ENCODE measurements around the gene PIEZO2. TPM values are rescaled to one million over a fixed set of nuclear protein-coding genes. Genes with fewer than 3 reads are reported as not detected.

PIEZO2 gene
- total RNA-seq, 1 donor from 2014 or later = 20.4 TPM

DNA sequence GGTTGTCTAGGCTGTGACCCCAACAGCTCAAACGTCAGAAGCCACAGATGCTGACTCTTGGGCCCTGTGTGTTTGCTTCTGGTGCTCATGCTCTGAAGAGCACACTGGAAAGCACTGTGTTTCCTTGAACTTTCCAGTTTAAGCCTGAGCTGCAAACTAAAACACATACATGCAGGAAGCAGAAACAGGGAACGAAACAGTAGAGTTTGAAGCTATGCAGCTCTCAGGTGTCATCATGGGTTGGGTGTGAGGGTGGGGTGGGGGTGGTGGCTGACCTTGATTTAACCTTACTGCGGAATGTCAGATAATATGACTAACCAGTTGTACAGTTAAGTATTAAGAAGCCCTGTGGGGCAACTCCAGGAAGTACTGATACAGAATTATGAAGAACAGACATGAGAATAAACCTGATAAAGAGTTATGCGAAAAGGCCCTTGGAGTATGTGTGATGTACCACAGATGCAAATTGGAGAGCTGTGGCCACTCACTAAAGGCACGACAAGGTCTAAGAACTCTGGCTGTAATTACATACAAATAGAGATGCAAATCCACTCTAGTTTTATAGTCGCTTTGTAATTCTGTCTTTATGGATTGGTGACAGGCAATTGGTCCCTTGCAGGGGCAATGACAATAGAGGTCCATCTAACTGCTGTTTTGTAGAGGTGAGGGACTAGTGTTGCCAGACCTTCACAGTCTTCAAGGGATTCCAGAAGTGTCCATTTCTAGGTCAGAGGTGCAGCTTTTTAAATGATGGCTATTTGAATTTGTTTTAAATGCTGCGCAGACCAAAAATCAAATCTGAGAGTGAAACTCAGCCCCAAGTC, 350.4 kb downstream of the PIEZO2 start:
- ATAC-seq (peak; percentile 80), DNase-seq (no peak)
- Histone ChIP-seq H3K9me3 (no peaks in the 10 kb centered on the region), H3K4me1 (no peaks in the 10 kb centered on the region), H3K27me3 (no peaks in the 10 kb centered on the region), H3K36me3 (no peaks in the 10 kb centered on the region), H3K4me3 (no peak overlapping the region), H3K27ac (no peak overlapping the region)
- TF ChIP-seq, protein P1, sequence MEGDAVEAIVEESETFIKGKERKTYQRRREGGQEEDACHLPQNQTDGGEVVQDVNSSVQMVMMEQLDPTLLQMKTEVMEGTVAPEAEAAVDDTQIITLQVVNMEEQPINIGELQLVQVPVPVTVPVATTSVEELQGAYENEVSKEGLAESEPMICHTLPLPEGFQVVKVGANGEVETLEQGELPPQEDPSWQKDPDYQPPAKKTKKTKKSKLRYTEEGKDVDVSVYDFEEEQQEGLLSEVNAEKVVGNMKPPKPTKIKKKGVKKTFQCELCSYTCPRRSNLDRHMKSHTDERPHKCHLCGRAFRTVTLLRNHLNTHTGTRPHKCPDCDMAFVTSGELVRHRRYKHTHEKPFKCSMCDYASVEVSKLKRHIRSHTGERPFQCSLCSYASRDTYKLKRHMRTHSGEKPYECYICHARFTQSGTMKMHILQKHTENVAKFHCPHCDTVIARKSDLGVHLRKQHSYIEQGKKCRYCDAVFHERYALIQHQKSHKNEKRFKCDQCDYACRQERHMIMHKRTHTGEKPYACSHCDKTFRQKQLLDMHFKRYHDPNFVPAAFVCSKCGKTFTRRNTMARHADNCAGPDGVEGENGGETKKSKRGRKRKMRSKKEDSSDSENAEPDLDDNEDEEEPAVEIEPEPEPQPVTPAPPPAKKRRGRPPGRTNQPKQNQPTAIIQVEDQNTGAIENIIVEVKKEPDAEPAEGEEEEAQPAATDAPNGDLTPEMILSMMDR (IDR thresholded peaks at IDR 0.05) = no peak
- intact Hi-C loops (cut with DNase I) = no loop called here

DNA sequence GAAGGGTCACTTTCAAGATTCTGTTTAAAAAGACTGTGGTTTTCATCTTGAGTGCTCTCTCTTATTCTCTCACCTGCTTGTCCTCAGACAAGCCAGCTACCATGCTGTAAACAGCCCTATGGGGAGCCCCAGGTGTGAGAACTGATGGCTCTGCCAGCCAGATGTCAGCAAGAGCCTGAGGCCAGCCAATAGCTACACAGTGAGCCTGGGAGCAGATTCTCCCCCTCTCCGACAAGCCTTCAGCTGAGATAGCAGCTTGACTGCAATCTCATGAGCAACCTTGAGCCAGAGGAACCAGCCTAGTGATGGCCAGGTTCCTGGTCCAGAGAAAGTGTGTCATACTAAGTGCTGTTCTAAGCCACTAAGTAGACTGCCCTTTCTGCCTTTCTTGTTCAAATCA, 351.5 kb downstream of the PIEZO2 start:
- TF ChIP-seq, protein P1 (IDR thresholded peaks at IDR 0.05) = no peak
- Histone ChIP-seq H3K4me1 (no peaks in the 10 kb centered on the region), H3K4me3 (no peak overlapping the region), H3K36me3 (no peaks in the 10 kb centered on the region), H3K27ac (no peak overlapping the region), H3K27me3 (no peaks in the 10 kb centered on the region), H3K9me3 (no peaks in the 10 kb centered on the region)
- no peak for DNase-seq
- no peak for ATAC-seq
- intact Hi-C loops (cut with DNase I) = no loop called here

DNA sequence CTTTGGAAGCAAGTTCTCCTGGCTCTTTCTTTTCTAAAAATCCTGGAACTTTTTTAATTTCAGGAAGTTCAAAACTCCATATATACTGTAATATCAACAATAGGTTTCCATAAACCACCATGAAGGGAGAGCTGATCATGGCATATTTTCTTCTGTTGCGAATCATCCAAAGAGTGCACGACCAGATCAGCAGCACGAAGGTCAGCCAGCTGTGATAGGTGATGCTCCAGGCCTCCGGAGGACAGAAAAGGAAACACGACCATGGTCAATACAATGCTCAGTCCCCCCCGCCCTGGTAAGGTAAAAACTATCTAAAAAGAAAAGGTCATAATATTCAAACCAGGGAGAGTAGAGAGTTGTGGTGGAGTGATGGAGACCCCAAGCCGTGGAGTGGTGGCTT, 354.6 kb downstream of the PIEZO2 start:
- H3K4me1 ChIP-seq = peaks cover 5% of the 10 kb centered on the region
- ATAC-seq (no peak), DNase-seq (no peak)
- TF ChIP-seq, protein P1 (IDR thresholded peaks at IDR 0.05) = no peak
- H3K36me3 ChIP-seq = no peaks in the 10 kb centered on the region
- no peaks in the 10 kb centered on the region for H3K27me3 ChIP-seq
- intact Hi-C loops (cut with DNase I) = no loop called here
- H3K4me3 ChIP-seq = no peak overlapping the region
- H3K27ac ChIP-seq = no peak overlapping the region
- H3K9me3 ChIP-seq = no peaks in the 10 kb centered on the region

DNA sequence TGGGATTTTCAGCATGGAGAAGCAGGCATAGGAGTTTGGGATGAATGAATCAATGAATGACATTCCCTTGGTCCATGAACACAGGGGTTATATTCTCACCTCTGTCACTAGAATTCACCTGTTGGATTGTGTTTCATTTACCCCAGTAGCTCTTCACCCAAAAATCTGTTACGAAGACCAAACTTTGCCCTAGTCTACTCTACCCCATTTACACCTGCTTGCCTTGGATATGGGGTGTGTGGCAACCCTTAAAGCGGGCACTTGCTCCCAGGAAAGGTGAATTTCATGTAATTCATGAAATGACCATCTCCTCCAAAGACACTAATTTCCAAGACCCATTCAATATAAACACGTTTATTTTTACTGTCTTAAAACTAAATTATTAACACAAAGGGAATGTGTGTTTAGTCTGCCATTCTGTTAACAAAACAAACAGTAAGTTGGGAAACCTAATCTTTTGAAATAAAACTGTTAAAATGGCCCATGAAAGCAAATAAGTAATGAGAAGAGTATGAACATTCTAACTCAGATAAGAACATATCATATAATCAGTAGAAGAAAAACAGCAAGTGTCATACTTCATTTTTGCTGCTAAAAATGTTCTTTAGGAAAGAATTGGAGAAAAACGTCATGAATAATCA, 355.5 kb downstream of the PIEZO2 start:
- H3K4me1 ChIP-seq = peaks cover 5% of the 10 kb centered on the region
- no peak overlapping the region for H3K27ac ChIP-seq
- TF ChIP-seq, protein P1 (IDR thresholded peaks at IDR 0.05) = no peak
- no peak overlapping the region for H3K4me3 ChIP-seq
- intact Hi-C loops (cut with DNase I) = no loop called here
- DNase-seq = no peak
- H3K36me3 ChIP-seq = no peaks in the 10 kb centered on the region
- H3K27me3 ChIP-seq = no peaks in the 10 kb centered on the region
- ATAC-seq = no peak
- no peaks in the 10 kb centered on the region for H3K9me3 ChIP-seq

DNA sequence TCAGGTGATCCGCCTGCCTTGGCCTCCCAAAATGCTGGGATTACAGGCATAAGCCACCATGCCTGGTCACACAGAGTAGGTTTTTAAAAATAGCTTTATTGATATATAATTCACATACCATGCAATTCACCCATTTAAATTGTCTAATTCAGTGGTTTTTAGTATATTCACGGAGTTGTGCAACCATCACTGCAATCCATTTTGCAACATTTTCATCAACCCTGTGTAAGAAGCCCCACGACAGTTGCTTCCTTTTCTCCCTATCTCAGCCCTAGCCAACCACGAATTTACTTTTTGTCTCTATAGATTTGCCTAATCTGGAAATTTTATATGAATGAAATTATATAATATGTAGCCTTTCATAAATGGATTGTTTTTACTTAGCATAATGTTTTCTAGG, 357.2 kb downstream of the PIEZO2 start:
- intact Hi-C loops (cut with DNase I) = no loop called here
- Histone ChIP-seq H3K4me1 (peaks cover 5% of the 10 kb centered on the region), H3K27ac (no peak overlapping the region), H3K4me3 (no peak overlapping the region), H3K27me3 (no peaks in the 10 kb centered on the region), H3K36me3 (no peaks in the 10 kb centered on the region), H3K9me3 (no peaks in the 10 kb centered on the region)
- DNase-seq = no peak
- TF ChIP-seq, protein P1 (IDR thresholded peaks at IDR 0.05) = no peak
- peak; percentile 35 for ATAC-seq

Data from upper lobe of right lung (tissue), 1 donor.